Measurements from ENCODE around the gene RIMS3.

DNA sequence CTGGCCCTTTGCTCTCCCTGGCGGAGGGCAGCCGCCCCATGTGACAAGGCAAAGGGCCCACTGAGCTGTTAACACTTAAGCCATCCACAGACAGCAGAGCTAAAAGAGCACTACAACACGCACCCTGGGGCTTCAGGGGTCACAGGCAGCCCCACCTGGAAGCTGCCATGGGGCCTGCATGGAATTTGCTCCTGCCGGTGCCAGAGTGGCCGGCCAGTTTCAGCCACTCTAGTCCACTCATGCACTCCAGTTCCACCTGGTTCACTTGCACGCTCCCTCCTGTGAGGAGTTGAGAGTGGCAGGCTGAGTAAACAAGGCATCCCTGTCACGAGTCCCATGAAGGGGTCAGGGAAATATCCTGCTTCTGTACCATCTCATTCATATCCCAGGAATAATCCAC, 55.3 kb downstream of the RIMS3 start:
- TF ChIP-seq, protein P1, sequence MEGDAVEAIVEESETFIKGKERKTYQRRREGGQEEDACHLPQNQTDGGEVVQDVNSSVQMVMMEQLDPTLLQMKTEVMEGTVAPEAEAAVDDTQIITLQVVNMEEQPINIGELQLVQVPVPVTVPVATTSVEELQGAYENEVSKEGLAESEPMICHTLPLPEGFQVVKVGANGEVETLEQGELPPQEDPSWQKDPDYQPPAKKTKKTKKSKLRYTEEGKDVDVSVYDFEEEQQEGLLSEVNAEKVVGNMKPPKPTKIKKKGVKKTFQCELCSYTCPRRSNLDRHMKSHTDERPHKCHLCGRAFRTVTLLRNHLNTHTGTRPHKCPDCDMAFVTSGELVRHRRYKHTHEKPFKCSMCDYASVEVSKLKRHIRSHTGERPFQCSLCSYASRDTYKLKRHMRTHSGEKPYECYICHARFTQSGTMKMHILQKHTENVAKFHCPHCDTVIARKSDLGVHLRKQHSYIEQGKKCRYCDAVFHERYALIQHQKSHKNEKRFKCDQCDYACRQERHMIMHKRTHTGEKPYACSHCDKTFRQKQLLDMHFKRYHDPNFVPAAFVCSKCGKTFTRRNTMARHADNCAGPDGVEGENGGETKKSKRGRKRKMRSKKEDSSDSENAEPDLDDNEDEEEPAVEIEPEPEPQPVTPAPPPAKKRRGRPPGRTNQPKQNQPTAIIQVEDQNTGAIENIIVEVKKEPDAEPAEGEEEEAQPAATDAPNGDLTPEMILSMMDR (IDR thresholded peaks at IDR 0.05; ENCODE audit: insufficient read depth, low read depth, low read length) = no peak
- no peak for TF ChIP-seq EZH2 (IDR thresholded peaks at IDR 0.05; ENCODE audit: insufficient read depth, low read length)
